Peyer's patch (tissue), 4 donors: ENCODE results near the gene CBLB.

Source experiments
- POLR2A ChIP-seq, 2 donors: fragments of 450-650 bp; IDR thresholded peaks; one replicate each; pipeline ENCODE4 v1.5.1; 2017; ENCODE audit warnings: antibody characterized with exemption in 2 of 2, mild to moderate bottlenecking in 2 of 2, moderate library complexity in 2 of 2
- TF ChIP-seq, protein P1 (sequence below), 6 experiments: fragments of 450-650 bp in 4 of 6; fragments of 200-600 bp in 2 of 6; sonication (generic) in 1 of 6; IDR thresholded peaks; one replicate each; pipeline ENCODE4 v1.5.1; 2017 to 2019; ENCODE audit warnings: antibody characterized with exemption in 6 of 6, mild to moderate bottlenecking in 3 of 6, moderate library complexity in 1 of 6

DNA sequence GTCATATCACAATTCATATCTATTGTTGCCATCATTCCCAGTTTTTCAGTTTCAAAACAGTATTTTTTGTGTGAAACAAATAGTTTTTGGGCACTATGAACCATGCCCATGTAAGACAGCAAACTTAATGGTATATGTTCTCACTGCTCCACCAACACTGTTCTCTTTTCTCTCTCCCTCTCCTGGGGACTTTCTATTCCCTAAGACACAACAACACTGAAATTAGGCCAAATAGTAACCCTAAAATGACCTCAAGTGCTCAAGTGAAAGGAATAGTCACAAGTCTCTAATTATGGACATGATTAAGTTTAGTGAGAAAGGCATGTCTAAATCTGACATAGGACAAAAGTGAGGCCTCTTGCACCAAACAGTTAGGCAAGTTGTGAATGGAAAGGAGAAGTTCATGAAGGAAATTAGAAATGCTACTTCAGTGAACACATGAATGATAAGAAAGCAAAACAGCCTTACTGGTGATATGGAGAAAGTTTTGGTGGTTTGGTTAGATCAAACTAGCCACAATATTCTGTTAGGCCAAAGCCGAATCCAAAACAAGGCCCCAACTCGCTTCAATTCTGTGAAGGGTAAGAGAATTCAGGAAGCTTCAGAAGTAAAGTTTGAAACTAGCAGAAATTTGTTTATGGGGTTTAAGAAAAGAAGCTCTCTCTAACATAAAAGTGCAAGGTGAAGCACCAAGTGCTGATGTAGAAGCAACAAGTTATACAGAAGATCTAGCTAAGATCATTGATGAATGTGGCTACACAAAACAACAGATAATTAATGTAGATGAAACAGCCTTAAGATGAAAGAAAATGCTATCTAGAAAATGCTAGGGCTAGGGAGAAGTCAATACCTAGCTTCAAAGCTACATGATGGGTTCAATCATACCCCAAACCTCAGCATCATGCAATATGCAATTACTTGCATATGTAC lies 104.2 kb downstream of the CBLB start:
- no peak for TF ChIP-seq POLR2A (IDR thresholded peaks at IDR 0.05)
- TF ChIP-seq, protein P1, sequence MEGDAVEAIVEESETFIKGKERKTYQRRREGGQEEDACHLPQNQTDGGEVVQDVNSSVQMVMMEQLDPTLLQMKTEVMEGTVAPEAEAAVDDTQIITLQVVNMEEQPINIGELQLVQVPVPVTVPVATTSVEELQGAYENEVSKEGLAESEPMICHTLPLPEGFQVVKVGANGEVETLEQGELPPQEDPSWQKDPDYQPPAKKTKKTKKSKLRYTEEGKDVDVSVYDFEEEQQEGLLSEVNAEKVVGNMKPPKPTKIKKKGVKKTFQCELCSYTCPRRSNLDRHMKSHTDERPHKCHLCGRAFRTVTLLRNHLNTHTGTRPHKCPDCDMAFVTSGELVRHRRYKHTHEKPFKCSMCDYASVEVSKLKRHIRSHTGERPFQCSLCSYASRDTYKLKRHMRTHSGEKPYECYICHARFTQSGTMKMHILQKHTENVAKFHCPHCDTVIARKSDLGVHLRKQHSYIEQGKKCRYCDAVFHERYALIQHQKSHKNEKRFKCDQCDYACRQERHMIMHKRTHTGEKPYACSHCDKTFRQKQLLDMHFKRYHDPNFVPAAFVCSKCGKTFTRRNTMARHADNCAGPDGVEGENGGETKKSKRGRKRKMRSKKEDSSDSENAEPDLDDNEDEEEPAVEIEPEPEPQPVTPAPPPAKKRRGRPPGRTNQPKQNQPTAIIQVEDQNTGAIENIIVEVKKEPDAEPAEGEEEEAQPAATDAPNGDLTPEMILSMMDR (IDR thresholded peaks at IDR 0.05) = no peak
